Peyer's patch (tissue), 4 donors: ENCODE measurements around the gene RNF187. TPM values are rescaled to one million over a fixed set of nuclear protein-coding genes. Genes with fewer than 3 reads are reported as not detected.
A peak's percentile ranks its signal among the peaks of the same experiment; 100 is the strongest.

Experiments used
- DNase-seq, 3 donors: peaks; one replicate each; pipeline ENCODE4 v3.0.0-alpha.2; 2017 to 2019
- H3K27ac ChIP-seq, 4 donors: fragments of 200-600 bp; sonication (generic); one replicate each; pipeline ENCODE4 v1.5.1; 2016 to 2019
- H3K27me3 ChIP-seq, 2 donors: fragments of 200-600 bp; sonication (generic); one replicate each; pipeline ENCODE4 v1.5.1; 2019
- H3K36me3 ChIP-seq, 3 donors: fragments of 200-600 bp; sonication (generic); one replicate each; pipeline ENCODE4 v1.5.1; 2016 to 2019
- H3K4me1 ChIP-seq, 4 donors: fragments of 200-600 bp; sonication (generic); one replicate each; pipeline ENCODE4 v1.5.1; 2016 to 2019
- H3K4me3 ChIP-seq, 4 donors: fragments of 200-600 bp; sonication (generic); 1 replicate in 3 of 4; 2 replicates in 1 of 4; pipeline ENCODE4 v1.5.1; 2016 to 2019; ENCODE audit warnings: mild to moderate bottlenecking in 1 of 4
- H3K9me3 ChIP-seq, 4 donors: fragments of 200-600 bp; sonication (generic); one replicate each; pipeline ENCODE4 v1.5.1; 2016 to 2019; ENCODE audit warnings: mild to moderate bottlenecking in 1 of 4
- CTCF ChIP-seq, 6 experiments: fragments of 450-650 bp in 4 of 6; fragments of 200-600 bp in 2 of 6; sonication (generic) in 1 of 6; IDR thresholded peaks; one replicate each; pipeline ENCODE4 v1.5.1; 2017 to 2019; ENCODE audit warnings: antibody characterized with exemption in 6 of 6, mild to moderate bottlenecking in 3 of 6, moderate library complexity in 1 of 6
- POLR2A ChIP-seq, 2 donors: fragments of 450-650 bp; IDR thresholded peaks; one replicate each; pipeline ENCODE4 v1.5.1; 2017; ENCODE audit warnings: antibody characterized with exemption in 2 of 2, mild to moderate bottlenecking in 2 of 2, moderate library complexity in 2 of 2
- total RNA-seq, 4 donors: library from RNA; depleted of rRNA; stranded (reverse); fragments of >200 nt; gene quantifications; one replicate each; pipeline ENCODE4 v1.1.0, GENCODE V29; 2016

The RNF187 gene
- 10 to 100 TPM; 28.9 to 38.9 (median 37.3) TPM for total RNA-seq

GRCh38 chr1:228487336-228488124, at the start of gene RNF187:
TSS of gene RNF187 (plus strand) at chr1:228487382.
- Histone ChIP-seq H3K36me3 (peaks cover 0 to 15% (median 0%) of the 10 kb centered on the region in 3 donors), H3K27me3 (no peaks in the 10 kb centered on the region), H3K4me3 (peak within 1 kb of the TSS; percentile 59 to 99 (median 86)), H3K27ac (peak within 1 kb of the TSS; percentile 96 to 99 (median 98)), H3K4me1 (peaks cover 0 to 32% (median 14%) of the 10 kb centered on the region in 4 donors), H3K9me3 (no peaks in the 10 kb centered on the region)
- DNase-seq, result peak; percentile 83 to 96 (median 95)
- peak in 1 of 2 donors; percentile 36 for TF ChIP-seq POLR2A (IDR thresholded peaks at IDR 0.05)
- peak in 1 of 6 experiments; percentile 15 for TF ChIP-seq CTCF (IDR thresholded peaks at IDR 0.05)

GRCh38 chr1:228437424-228437962, 49.7 kb upstream of the RNF187 start:
- H3K4me1 ChIP-seq, result no peaks in the 10 kb centered on the region
- no peaks in the 10 kb centered on the region for H3K9me3 ChIP-seq
- TF ChIP-seq POLR2A (IDR thresholded peaks at IDR 0.05) (no peak), CTCF (IDR thresholded peaks at IDR 0.05) (no peak)
- H3K4me3 ChIP-seq, result no peak overlapping the region
- no peaks in the 10 kb centered on the region for H3K27me3 ChIP-seq
- DNase-seq, result peak in 1 of 3 donors; percentile 17
- H3K36me3 ChIP-seq, result no peaks in the 10 kb centered on the region
- no peak overlapping the region for H3K27ac ChIP-seq

- H3K4me1 ChIP-seq, result no peaks in the 10 kb centered on the region
- no peak for DNase-seq
- no peaks in the 10 kb centered on the region for H3K9me3 ChIP-seq
- no peaks in the 10 kb centered on the region for H3K27me3 ChIP-seq
- H3K27ac ChIP-seq, result no peak overlapping the region
- no peak for TF ChIP-seq CTCF (IDR thresholded peaks at IDR 0.05)
- no peak for TF ChIP-seq POLR2A (IDR thresholded peaks at IDR 0.05)
- H3K4me3 ChIP-seq, result no peak overlapping the region
- no peaks in the 10 kb centered on the region for H3K36me3 ChIP-seq
These were observed 48.9 kb upstream of the RNF187 start for GRCh38 chr1:228438266-228438665.

DNA sequence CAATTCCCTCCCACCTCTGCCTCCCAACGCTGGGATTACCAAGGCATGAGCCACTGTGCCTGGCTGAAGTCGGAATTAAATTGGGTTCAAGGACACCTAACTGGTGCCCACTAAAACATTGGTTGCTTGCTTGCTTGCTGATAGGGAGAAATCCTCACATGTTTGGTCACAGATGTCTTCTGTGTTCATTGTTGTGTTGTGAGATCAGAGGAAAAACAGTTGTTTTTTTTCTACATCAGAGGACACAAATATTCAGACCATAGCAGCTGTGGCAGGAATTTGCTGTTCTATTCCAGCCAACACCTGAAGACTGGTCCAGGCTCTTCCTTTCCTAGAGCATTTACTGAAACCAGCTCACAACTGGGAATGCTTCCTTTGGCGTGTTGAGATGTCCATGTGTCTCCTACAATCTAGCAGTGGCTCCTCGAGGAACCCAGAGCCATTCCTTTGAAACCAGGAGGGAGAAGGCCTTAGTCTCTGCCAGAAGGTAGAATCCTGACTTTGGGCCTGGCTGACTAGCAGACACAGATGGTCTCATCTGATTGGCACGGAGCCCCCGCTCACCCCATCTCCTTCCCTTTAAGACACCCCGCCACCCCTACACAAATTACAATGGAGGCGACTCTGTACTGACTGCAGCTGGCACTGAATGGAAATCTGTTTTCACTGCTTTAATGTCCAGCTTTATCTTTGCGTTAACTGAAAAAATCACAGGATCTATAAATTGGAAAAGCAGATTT, 46.3 kb upstream of the RNF187 start:
- Histone ChIP-seq H3K36me3 (no peaks in the 10 kb centered on the region), H3K27ac (no peak overlapping the region), H3K27me3 (peaks cover 0 to 8% of the 10 kb centered on the region in 2 donors), H3K4me3 (no peak overlapping the region), H3K9me3 (no peaks in the 10 kb centered on the region), H3K4me1 (peaks cover 0 to 9% (median 0%) of the 10 kb centered on the region in 4 donors)
- no peak for TF ChIP-seq CTCF (IDR thresholded peaks at IDR 0.05)
- no peak for TF ChIP-seq POLR2A (IDR thresholded peaks at IDR 0.05)
- DNase-seq, result no peak

DNA sequence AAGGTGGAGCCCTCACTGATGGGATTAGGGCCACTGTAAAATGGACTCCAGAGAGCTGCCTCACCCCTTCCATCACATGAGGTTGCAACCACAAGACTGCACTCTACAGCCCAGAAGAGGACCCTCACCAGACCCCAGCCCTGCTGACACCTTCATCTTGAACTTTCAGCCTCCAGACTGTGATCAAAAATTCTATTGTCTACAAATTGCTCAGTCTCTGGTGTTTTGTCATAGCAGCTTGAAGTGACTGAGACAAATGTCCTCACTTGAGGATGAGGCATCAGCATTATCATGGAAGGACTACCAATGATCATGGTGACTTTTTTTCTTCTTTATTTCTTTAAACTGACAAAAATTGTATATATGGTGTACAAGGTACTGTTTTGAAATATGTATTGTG, 43.8 kb upstream of the RNF187 start:
- Histone ChIP-seq H3K27ac (no peak overlapping the region), H3K27me3 (peaks cover 0 to 17% of the 10 kb centered on the region in 2 donors)

More for the DNA sequence above, 43.8 kb upstream of the RNF187 start:
- Histone ChIP-seq H3K4me1 (peaks cover 0 to 11% (median 0%) of the 10 kb centered on the region in 4 donors), H3K9me3 (no peaks in the 10 kb centered on the region), H3K36me3 (no peaks in the 10 kb centered on the region), H3K4me3 (no peak overlapping the region)
- TF ChIP-seq POLR2A (IDR thresholded peaks at IDR 0.05) (no peak), CTCF (IDR thresholded peaks at IDR 0.05) (no peak)
- no peak for DNase-seq
